Lower lobe of right lung (tissue), 2 donors: ENCODE results near the gene RAG1. TPM values are rescaled to one million over a fixed set of nuclear protein-coding genes. Genes with fewer than 3 reads are reported as not detected.
"Not testable (repeated sequence)": the region's sequence is repeated elsewhere in the genome, so short reads cannot be mapped to it uniquely, and the experiment has no call there.

Source experiments
- ATAC-seq, 2 donors: fragments of 200-7000 bp; cut with Tn5 transposase; one replicate each; pipeline ENCODE4 v1.9.1; 2020 to 2022; ENCODE audit warnings: mild to moderate bottlenecking in 2 of 2, moderate library complexity in 2 of 2
- DNase-seq: peaks from one replicate; pipeline ENCODE4 v3.0.0-alpha.2; 2020
- H3K27ac ChIP-seq: fragments of 200-600 bp; one replicate; pipeline ENCODE4 v1.8.0; 2022
- H3K27me3 ChIP-seq: fragments of 200-600 bp; one replicate; pipeline ENCODE4 v1.8.0; 2022; ENCODE audit warnings: low read depth
- H3K36me3 ChIP-seq: fragments of 200-600 bp; one replicate; pipeline ENCODE4 v1.8.0; 2022; ENCODE audit warnings: mild to moderate bottlenecking
- H3K4me1 ChIP-seq: fragments of 200-600 bp; one replicate; pipeline ENCODE4 v1.8.0; 2022
- H3K4me3 ChIP-seq: fragments of 200-600 bp; one replicate; pipeline ENCODE4 v1.8.0; 2022; ENCODE audit warnings: mild to moderate bottlenecking
- H3K9me3 ChIP-seq: fragments of 200-600 bp; one replicate; pipeline ENCODE4 v1.8.0; 2022
- intact Hi-C: fragments of 100-400 bp; cut with DNase I; formaldehyde crosslinking; loops from one replicate; pipeline ENCODE4 v1.11.0; 2022
- total RNA-seq: library from RNA; stranded (reverse); fragmentation: NEBNext Ultra II Directional; extraction: Animal tissue kit (Norgen Biotek cat#: 25700); gene quantifications from one replicate; pipeline ENCODE4 v1.2.1, GENCODE V29; 2021
- TF ChIP-seq, protein P1 (sequence below): fragments of 200-600 bp; IDR thresholded peaks from one replicate; pipeline ENCODE4 v1.8.0; 2022; ENCODE audit warnings: antibody characterized with exemption, mild to moderate bottlenecking
- donor health status: DM: no; HTN: yes; CAD: no; lungs with severe emphysema.

RAG1 gene
- total RNA-seq, 1 donor from 2014 or later: 1.3 TPM

DNA sequence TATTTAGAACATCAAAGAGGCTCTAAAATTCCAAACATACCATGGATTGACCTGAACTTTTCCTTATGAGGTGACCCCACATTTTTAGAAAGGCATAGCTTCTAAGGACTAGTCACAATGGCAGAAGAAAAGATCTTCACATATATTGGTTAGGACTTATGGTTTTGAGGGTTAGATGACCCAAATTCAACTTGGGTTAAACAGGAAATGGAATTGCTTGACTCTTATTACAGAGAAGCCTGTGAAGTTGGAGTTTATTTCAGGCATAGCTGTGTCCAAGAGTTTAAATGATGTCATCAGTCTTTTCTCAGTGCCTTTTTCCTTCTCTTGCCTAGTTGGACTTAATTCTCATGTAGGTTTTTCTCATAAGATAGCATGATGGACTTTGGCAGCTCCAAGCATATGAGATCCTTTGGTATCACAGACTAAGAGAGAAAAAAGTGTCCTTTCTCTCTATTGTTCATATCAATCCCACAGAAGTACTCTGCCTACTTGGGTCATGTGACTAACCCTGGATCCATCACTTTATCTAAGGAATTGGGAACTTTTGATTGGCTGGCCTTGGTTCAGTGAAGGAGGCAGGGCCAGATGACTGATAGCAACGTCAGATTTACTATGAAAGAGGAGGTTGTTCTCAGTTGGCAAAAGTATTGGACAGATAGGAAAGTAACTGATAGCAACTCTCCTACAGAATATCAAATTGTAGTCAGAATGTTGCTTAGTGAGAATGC lies 17.3 kb upstream of the RAG1 start:
- H3K4me3 ChIP-seq: no peak overlapping the region
- H3K9me3 ChIP-seq: no peaks in the 10 kb centered on the region
- no peaks in the 10 kb centered on the region for H3K27me3 ChIP-seq
- H3K27ac ChIP-seq: no peak overlapping the region
- DNase-seq (no peak), ATAC-seq (no peak)
- H3K36me3 ChIP-seq: no peaks in the 10 kb centered on the region
- no peaks in the 10 kb centered on the region for H3K4me1 ChIP-seq
- TF ChIP-seq, protein P1, sequence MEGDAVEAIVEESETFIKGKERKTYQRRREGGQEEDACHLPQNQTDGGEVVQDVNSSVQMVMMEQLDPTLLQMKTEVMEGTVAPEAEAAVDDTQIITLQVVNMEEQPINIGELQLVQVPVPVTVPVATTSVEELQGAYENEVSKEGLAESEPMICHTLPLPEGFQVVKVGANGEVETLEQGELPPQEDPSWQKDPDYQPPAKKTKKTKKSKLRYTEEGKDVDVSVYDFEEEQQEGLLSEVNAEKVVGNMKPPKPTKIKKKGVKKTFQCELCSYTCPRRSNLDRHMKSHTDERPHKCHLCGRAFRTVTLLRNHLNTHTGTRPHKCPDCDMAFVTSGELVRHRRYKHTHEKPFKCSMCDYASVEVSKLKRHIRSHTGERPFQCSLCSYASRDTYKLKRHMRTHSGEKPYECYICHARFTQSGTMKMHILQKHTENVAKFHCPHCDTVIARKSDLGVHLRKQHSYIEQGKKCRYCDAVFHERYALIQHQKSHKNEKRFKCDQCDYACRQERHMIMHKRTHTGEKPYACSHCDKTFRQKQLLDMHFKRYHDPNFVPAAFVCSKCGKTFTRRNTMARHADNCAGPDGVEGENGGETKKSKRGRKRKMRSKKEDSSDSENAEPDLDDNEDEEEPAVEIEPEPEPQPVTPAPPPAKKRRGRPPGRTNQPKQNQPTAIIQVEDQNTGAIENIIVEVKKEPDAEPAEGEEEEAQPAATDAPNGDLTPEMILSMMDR: no peak
- intact Hi-C loops: no loop called here

- H3K9me3 ChIP-seq, H3K4me1 ChIP-seq, H3K27me3 ChIP-seq, ATAC-seq, DNase-seq, H3K4me3 ChIP-seq, intact Hi-C loops, H3K27ac ChIP-seq, H3K36me3 ChIP-seq: not testable (repeated sequence)
Observed at GRCh38 chr11:36557390-36557789, 10.4 kb upstream of the RAG1 start.

GRCh38 chr11:36557991-36558390 lies 9.8 kb upstream of the RAG1 start:
- H3K27me3 ChIP-seq: no peaks in the 10 kb centered on the region
- H3K9me3 ChIP-seq: peaks cover 3% of the 10 kb centered on the region
- intact Hi-C loops: no loop called here
- TF ChIP-seq, protein P1: no peak
- no peak overlapping the region for H3K4me3 ChIP-seq
- no peak overlapping the region for H3K27ac ChIP-seq
- DNase-seq (no peak), ATAC-seq (no peak)
- no peaks in the 10 kb centered on the region for H3K36me3 ChIP-seq
- no peaks in the 10 kb centered on the region for H3K4me1 ChIP-seq

GRCh38 chr11:36558571-36559413 lies 9.0 kb upstream of the RAG1 start:
- ATAC-seq (no peak), DNase-seq (no peak)
- TF ChIP-seq, protein P1: no peak
- H3K4me1 ChIP-seq: no peaks in the 10 kb centered on the region
- peaks cover 3% of the 10 kb centered on the region for H3K9me3 ChIP-seq
- H3K27me3 ChIP-seq: no peaks in the 10 kb centered on the region
- intact Hi-C loops: no loop called here
- H3K36me3 ChIP-seq: no peaks in the 10 kb centered on the region
- no peak overlapping the region for H3K4me3 ChIP-seq
- H3K27ac ChIP-seq: no peak overlapping the region

- no peaks in the 10 kb centered on the region for H3K4me1 ChIP-seq
- no peaks in the 10 kb centered on the region for H3K9me3 ChIP-seq
- H3K4me3 ChIP-seq: peak overlapping the region; percentile 41
- no peaks in the 10 kb centered on the region for H3K36me3 ChIP-seq
- no peak for DNase-seq
- TF ChIP-seq, protein P1: peak; percentile 68
- intact Hi-C loops: loop anchor here (10.0 kb wide), 1 partner anchor 110 kb away; no protein-coding TSS in a partner anchor
- ATAC-seq: peak; percentile 52 to 77
- H3K27me3 ChIP-seq: no peaks in the 10 kb centered on the region
- H3K27ac ChIP-seq: no peak overlapping the region
Observed at GRCh38 chr11:36564376-36565030, 3.3 kb upstream of the RAG1 start.
